K562 (cell line): ENCODE data around the gene LETM1. TPM values are rescaled to one million over a fixed set of nuclear protein-coding genes. Genes with fewer than 3 reads are reported as not detected.

Experiments used
- CEBPG ChIP-seq, 3 experiments: fragments of 200-800 bp in 1 of 3; sonication (Bioruptor generic) in 1 of 3; sonication (generic) in 1 of 3; formaldehyde crosslinking in 1 of 3; IDR thresholded peaks in 2 of 3; conservative IDR thresholded peaks in 1 of 3; 2 replicates each; pipeline versions ENCODE4 v1.6.1 to v1.8.0; 2016 to 2022; ENCODE audit warnings: missing compliant biosample characterization in 2 of 3, missing genetic modification characterization in 2 of 3, mild to moderate bottlenecking in 1 of 3, missing genetic modification reagents in 1 of 3
- CXXC5 ChIP-seq: fragments of 250-450 bp; sonication (Bioruptor Pico); IDR thresholded peaks from 2 replicates; pipeline ENCODE4 v1.8.0; 2022; ENCODE audit warnings: inconsistent platforms, mild to moderate bottlenecking, moderate library complexity
- DEAF1 ChIP-seq: fragments of 450-650 bp; formaldehyde crosslinking; IDR thresholded peaks from 2 replicates; pipeline ENCODE4 v1.4.0; 2020; ENCODE audit warnings: mild to moderate bottlenecking, moderate library complexity
- DMBX1 ChIP-seq: fragments of 250-450 bp; sonication (Bioruptor Pico); IDR thresholded peaks from 2 replicates; pipeline ENCODE4 v1.8.0; 2022; ENCODE audit warnings: inconsistent platforms, mild to moderate bottlenecking, moderate library complexity, borderline replicate concordance
- HDAC2 ChIP-seq: fragments of 450-650 bp; IDR thresholded peaks from 2 replicates; pipeline ENCODE4 v1.6.1; 2016; ENCODE audit warnings: mild to moderate bottlenecking
- HDGF ChIP-seq: fragments of 450-650 bp; IDR thresholded peaks from 2 replicates; pipeline ENCODE4 v1.6.1; 2016
- JUND ChIP-seq, 2 experiments: IDR thresholded peaks; 2 replicates in 1 of 2; 3 replicates in 1 of 2; pipeline ENCODE4 v1.6.1; 2011; ENCODE audit warnings: borderline replicate concordance in 2 of 2, low read depth in 2 of 2, low read length in 2 of 2, improper control_type of control experiment in 1 of 2, missing biosample characterization in 1 of 2, missing genetic modification characterization in 1 of 2, missing genetic modification reagents in 1 of 2
- MAZ ChIP-seq, 2 experiments: fragments of 450-650 bp in 1 of 2; sonication (generic) in 1 of 2; formaldehyde crosslinking; IDR thresholded peaks in 1 of 2; conservative IDR thresholded peaks in 1 of 2; 2 replicates each; pipeline versions ENCODE4 v1.4.0 to v1.5.0; 2020; ENCODE audit warnings: mild to moderate bottlenecking in 1 of 2, missing genetic modification reagents in 1 of 2
- MLX ChIP-seq, 2 experiments: fragments of 450-650 bp in 1 of 2; sonication (generic) in 1 of 2; formaldehyde crosslinking; conservative IDR thresholded peaks; 2 replicates each; pipeline versions ENCODE4 v1.4.0 to v1.8.1; 2020 to 2022; ENCODE audit warnings: mild to moderate bottlenecking in 1 of 2, missing genetic modification reagents in 1 of 2
- MXD1 ChIP-seq: fragments of 250-450 bp; sonication (Bioruptor Pico); IDR thresholded peaks from 2 replicates; pipeline ENCODE4 v1.8.0; 2021; ENCODE audit warnings: borderline replicate concordance, mild to moderate bottlenecking, moderate library complexity; ENCODE audit not compliant: poor library complexity, severe bottlenecking
- SMC3 ChIP-seq: conservative IDR thresholded peaks from 2 replicates; pipeline ENCODE4 v1.6.1; 2011; ENCODE audit warnings: low read depth, low read length, improper control_type of control experiment; ENCODE audit not compliant: insufficient read depth
- TFAP4 ChIP-seq: sonication (generic); formaldehyde crosslinking; IDR thresholded peaks from 2 replicates; pipeline ENCODE4 v1.8.0; 2022; ENCODE audit warnings: missing genetic modification reagents, mild to moderate bottlenecking, moderate library complexity, borderline replicate concordance
- YY1 ChIP-seq, 3 experiments: IDR thresholded peaks; 2 replicates each; pipeline ENCODE4 v1.6.1; 2011; ENCODE audit warnings: low read length in 2 of 3, mild to moderate bottlenecking in 2 of 3, moderate library complexity in 2 of 3, borderline replicate concordance in 1 of 3, control low read depth in 1 of 3, low read depth in 1 of 3; ENCODE audit not compliant: insufficient read depth in 3 of 3, insufficient replicate concordance in 2 of 3, control insufficient read depth in 1 of 3, insufficient read length in 1 of 3; ENCODE audit errors: extremely low read depth in 1 of 3
- ZBTB33 ChIP-seq: sonication (generic); formaldehyde crosslinking; IDR thresholded peaks from 2 replicates; pipeline ENCODE4 v1.8.1; 2023; ENCODE audit warnings: mild to moderate bottlenecking, missing genetic modification reagents
- ZNF184 ChIP-seq: sonication (generic); formaldehyde crosslinking; IDR thresholded peaks from 2 replicates; pipeline ENCODE4 v1.5.0; 2020; ENCODE audit warnings: missing genetic modification reagents
- ZNF699 ChIP-seq: fragments of 250-450 bp; sonication (Bioruptor Pico); IDR thresholded peaks from 2 replicates; pipeline ENCODE4 v1.8.0; 2021; ENCODE audit warnings: mild to moderate bottlenecking, moderate library complexity; ENCODE audit not compliant: insufficient replicate concordance
- polyA plus RNA-seq, 8 experiments: library from polyadenylated mRNA; depleted of rRNA in 4 of 8; stranded (reverse) in 5 of 8; unstranded in 3 of 8; fragments of >200 nt; fragmentation: Nextera tagmentation in 2 of 8; fragmentation: Illumina TruSeq in 1 of 8; extraction: Ambion mirVana in 2 of 8; extraction: Trizol in 1 of 8; gene quantifications; 2 replicates each; pipeline versions ENCODE4 v1.2.1 to v1.2.3, GENCODE V29; 2011 to 2014; ENCODE audit warnings: inconsistent platforms in 1 of 8, missing spikeins in 1 of 8
- total RNA-seq, 7 experiments: library from RNA; depleted of rRNA in 6 of 7; stranded (reverse); fragments of >200 nt in 6 of 7; fragmentation: Illumina TruSeq in 2 of 7; extraction: Trizol in 2 of 7; gene quantifications; 2 replicates each; pipeline versions ENCODE4 v1.2.1 to v1.2.3, GENCODE V29; 2011 to 2021; ENCODE audit warnings: low replicate concordance in 1 of 7

The LETM1 gene
- total and polyA plus RNA-seq, 9 of the 15 experiments (the other 6 are each of a cell fraction or from before 2014, with no cell fraction given) = 3.9 to 109 (median 35.0) TPM

GRCh38 chr4:1899149-1900086, 43.5 kb upstream of the LETM1 start (continued):
- peak; percentile 84 for TF ChIP-seq DEAF1 (CRISPR knock-in tag)
- peak; percentile 72; the same call in 1 of the 2 replicates for TF ChIP-seq TFAP4 (CRISPR knock-in tag)
- TF ChIP-seq HDGF = peak; percentile 58; the same call in 1 of the 2 replicates
- peak in 1 of 2 experiments; percentile 45; a peak in 1 of 4 replicates for TF ChIP-seq MAZ (CRISPR knock-in tag; conservative IDR thresholded peaks at IDR 0.05 in 1 of 2, IDR thresholded peaks at IDR 0.05 in 1 of 2)
- TF ChIP-seq DMBX1 (CRISPR knock-in tag) = no peak
- TF ChIP-seq ZNF699 (CRISPR knock-in tag) = no peak
- TF ChIP-seq HDAC2 = peak; percentile 65; the same call in 1 of the 2 replicates
- TF ChIP-seq JUND (IDR thresholded peaks at IDR 0.05; ENCODE audit: borderline replicate concordance, low read depth, low read length) = peak; percentile 10; the same call in 1 of the 2 replicates
- peak; percentile 19; the same call in 1 of the 3 replicates for TF ChIP-seq JUND (tag; IDR thresholded peaks at IDR 0.05; ENCODE audit: borderline replicate concordance, low read depth, low read length)
- peak; percentile 17; the same call in 1 of the 2 replicates for TF ChIP-seq ZBTB33
- TF ChIP-seq SMC3 = peak; percentile 83
- TF ChIP-seq MXD1 (CRISPR knock-in tag) = no peak
- 0 out of 4 replicates have a peak, but pooled peaks of 1 of the 2 experiments have one; percentile 35 for TF ChIP-seq MLX (CRISPR knock-in tag; conservative IDR thresholded peaks at IDR 0.05)
- TF ChIP-seq ZNF184 (CRISPR knock-in tag) = no peak
- TF ChIP-seq CEBPG (CRISPR knock-in tag; IDR thresholded peaks at IDR 0.05) = peak; percentile 83
- TF ChIP-seq CEBPG (tag; conservative IDR thresholded peaks at IDR 0.05 in 1 of 2, IDR thresholded peaks at IDR 0.05 in 1 of 2) = no peak
- peak in 2 of 3 experiments; percentile 59 to 60 for TF ChIP-seq YY1 (IDR thresholded peaks at IDR 0.05; ENCODE audit: borderline replicate concordance in 1 of 3, control insufficient read depth in 1 of 3, extremely low read depth in 1 of 3, insufficient read depth in 3 of 3, insufficient read length in 1 of 3, insufficient replicate concordance in 2 of 3, low read depth in 1 of 3, low read length in 2 of 3)
- peak; percentile 52 for TF ChIP-seq CXXC5 (CRISPR knock-in tag)
